HepG2 (cell line): ENCODE data around the gene CCRL2. TPM values are rescaled to one million over a fixed set of nuclear protein-coding genes. Genes with fewer than 3 reads are reported as not detected.

Experiments
- ATAC-seq: fragments of 200-7000 bp; cut with Tn5 transposase; 3 replicates; pipeline ENCODE4 v1.9.1; 2020; ENCODE audit warnings: mild to moderate bottlenecking, moderate library complexity
- BruUV-seq: library from RNA; stranded (reverse); fragments of 400-500 nt; replicated peaks from 2 replicates; lab custom pipeline; 2021; lab: Mats Ljungman, UMichigan
- CTCF ChIA-PET: fragments of 300-600 bp; formaldehyde crosslinking; extraction: SDS; loops from one replicate; lab custom pipeline; 2021; ENCODE audit warnings: low total read pairs, inconsistent platforms, low intra/inter-chr PET ratio; lab: Yijun Ruan, JAX
- POLR2A ChIA-PET: fragments of 350-600 bp; sonication (Branson Sonifier 250); formaldehyde crosslinking; loops from one replicate; lab custom pipeline; 2020; ENCODE audit warnings: antibody characterized with exemption, inconsistent platforms; lab: Yijun Ruan, JAX
- DNase-seq: peaks from one replicate; pipeline ENCODE4 v3.0.0-alpha.2; 2015; ENCODE audit warnings: low spot score
- FAIRE-seq: peaks from 3 replicates; lab custom pipeline; 2011; peaks lifted over from hg19 to GRCh38; lab: Jason Lieb, UNC
- H2AFZ ChIP-seq: one replicate; pipeline ENCODE4 v1.6.1; 2011; ENCODE audit warnings: low read length, inconsistent platforms
- H3K27ac ChIP-seq: fragments of 300-600 bp; 3 replicates; pipeline ENCODE4 v1.8.0; 2011; ENCODE audit warnings: mixed run types, mild to moderate bottlenecking, mixed read lengths, low read length, inconsistent platforms; ENCODE audit not compliant: insufficient read depth; ENCODE audit errors: extremely low read length
- H3K27me3 ChIP-seq, 2 experiments: fragments of 200-600 bp in 1 of 2; 2 replicates in 1 of 2; 3 replicates in 1 of 2; pipeline versions ENCODE4 v1.6.0 to v1.8.0; 2011; ENCODE audit warnings: low read length in 2 of 2, mild to moderate bottlenecking in 2 of 2, moderate library complexity in 2 of 2, inconsistent platforms in 1 of 2; ENCODE audit not compliant: insufficient read depth in 2 of 2, control insufficient read depth in 1 of 2
- H3K36me3 ChIP-seq, 2 experiments: fragments of 200-600 bp in 1 of 2; replicated peaks in 1 of 2; 2 replicates in 1 of 2; 3 replicates in 1 of 2; pipeline versions ENCODE4 v1.5.1 to v1.8.0; 2011; ENCODE audit warnings: low read length in 2 of 2, inconsistent platforms in 1 of 2; ENCODE audit not compliant: insufficient read depth in 2 of 2, control insufficient read depth in 1 of 2
- H3K4me1 ChIP-seq: 2 replicates; pipeline ENCODE4 v1.5.1; 2012; ENCODE audit warnings: low read length, inconsistent platforms; ENCODE audit not compliant: insufficient read depth
- H3K4me2 ChIP-seq: 2 replicates; pipeline ENCODE4 v1.6.0; 2011; ENCODE audit warnings: low read depth, low read length, inconsistent platforms
- H3K4me3 ChIP-seq, 3 experiments: fragments of 200-600 bp in 1 of 3; sonication (generic), shearing (Covaris generic) in 1 of 3; replicated peaks in 1 of 3; 2 replicates each; pipeline ENCODE4 v1.5.1; 2011 to 2016; ENCODE audit warnings: low read length in 3 of 3, inconsistent platforms in 2 of 3, low read depth in 2 of 3, mild to moderate bottlenecking in 2 of 3, control low read depth in 1 of 3, mixed read lengths in 1 of 3; ENCODE audit not compliant: insufficient read depth in 1 of 3
- H3K79me2 ChIP-seq: one replicate; pipeline ENCODE4 v1.6.1; 2011; ENCODE audit warnings: low read length, inconsistent platforms; ENCODE audit not compliant: insufficient read depth
- H3K9ac ChIP-seq: 2 replicates; pipeline ENCODE4 v1.6.0; 2011; ENCODE audit warnings: mild to moderate bottlenecking, low read depth, low read length, inconsistent platforms; ENCODE audit not compliant: insufficient read depth
- H3K9me3 ChIP-seq: 2 replicates; pipeline ENCODE4 v1.5.1; 2012; ENCODE audit warnings: mild to moderate bottlenecking, low read length
- H4K20me1 ChIP-seq: 2 replicates; pipeline ENCODE4 v1.6.0; 2011; ENCODE audit warnings: inconsistent platforms, mild to moderate bottlenecking, low read length, moderate library complexity; ENCODE audit not compliant: insufficient read depth
- IRX3 ChIP-seq: sonication (generic); formaldehyde crosslinking; IDR thresholded peaks from 2 replicates; pipeline ENCODE4 v1.8.1; 2023; ENCODE audit warnings: mild to moderate bottlenecking, low read depth, missing genetic modification reagents, borderline replicate concordance
- ZNF343 ChIP-seq: sonication (generic); formaldehyde crosslinking; IDR thresholded peaks from 2 replicates; pipeline ENCODE4 v1.4.0; 2020; ENCODE audit warnings: mild to moderate bottlenecking, missing genetic modification reagents
- ZSCAN25 ChIP-seq: sonication (generic); formaldehyde crosslinking; IDR thresholded peaks from 2 replicates; pipeline ENCODE4 v1.8.0; 2022; ENCODE audit warnings: mild to moderate bottlenecking, missing genetic modification reagents
- WGBS: methylation state at CpG from one replicate; pipeline ENCODE4 v1.1.6; 2017; ENCODE audit warnings: low lambda C conversion rate; 5-methylcytosine and 5-hydroxymethylcytosine counted together
- in situ Hi-C: cut with HindIII; loops from 2 replicates; pipeline ENCODE4 v1.10.0; 2017; ENCODE audit warnings: low pct_unique_long_range_greater_than_20kb; ENCODE audit not compliant: extremely low pct_ligation_motif_present
- intact Hi-C: fragments of 100-400 bp; cut with micrococcal nuclease; formaldehyde crosslinking; loops from one replicate; pipeline ENCODE4 v1.10.0; 2022; ENCODE audit not compliant: unreplicated experiment
- polyA plus RNA-seq, 8 experiments: library from polyadenylated mRNA; depleted of rRNA in 3 of 8; stranded (reverse) in 7 of 8; unstranded in 1 of 8; fragments of >200 nt; fragmentation: Illumina TruSeq in 4 of 8; extraction: Trizol in 4 of 8; gene quantifications; 2 replicates each; pipeline versions ENCODE4 v1.2.1 to v1.2.3, GENCODE V29; 2011 to 2016; ENCODE audit warnings: low read depth in 4 of 8, missing spikeins in 1 of 8, mixed read lengths in 1 of 8; ENCODE audit not compliant: insufficient read depth in 1 of 8
- total RNA-seq, 5 experiments: library from RNA; depleted of rRNA; stranded (reverse); fragments of >200 nt; fragmentation: Illumina TruSeq; extraction: Trizol; gene quantifications; 2 replicates each; pipeline ENCODE4 v1.2.3, GENCODE V29; 2016; ENCODE audit warnings: low read depth in 1 of 5
- TF ChIP-seq, protein P1 (sequence below): sonication (generic); formaldehyde crosslinking; IDR thresholded peaks from 2 replicates; pipeline ENCODE4 v1.8.1; 2022; ENCODE audit warnings: low read depth, mild to moderate bottlenecking, missing genetic modification reagents

Gene CCRL2
- total and polyA plus RNA-seq, 2 of the 13 experiments (the other 11 are each of a cell fraction or from before 2014, with no cell fraction given) = not detected

DNA sequence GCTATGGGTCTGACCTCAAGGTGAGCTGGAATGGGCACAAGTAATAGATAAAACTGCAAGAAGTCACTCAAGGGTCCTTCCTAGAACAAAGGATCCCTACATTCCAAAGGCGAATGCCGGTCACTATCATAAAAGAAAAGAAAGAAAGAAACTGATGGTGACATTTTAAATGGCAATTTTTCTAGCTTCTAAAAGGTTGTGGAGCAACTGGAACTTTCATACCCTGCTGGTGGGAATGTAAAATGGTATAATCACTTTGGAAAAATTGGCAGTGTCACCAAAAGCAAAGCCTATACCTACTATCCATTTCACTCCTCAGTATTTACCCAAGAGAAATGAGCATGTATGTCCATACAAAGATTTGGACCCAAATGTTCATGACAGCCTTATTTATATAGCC, 4.2 kb downstream of the CCRL2 start (continued):
- TF ChIP-seq ZNF343 (no peak), ZSCAN25 (CRISPR knock-in tag) (no peak)
- TF ChIP-seq, all 625 proteins: peak for 0

DNA sequence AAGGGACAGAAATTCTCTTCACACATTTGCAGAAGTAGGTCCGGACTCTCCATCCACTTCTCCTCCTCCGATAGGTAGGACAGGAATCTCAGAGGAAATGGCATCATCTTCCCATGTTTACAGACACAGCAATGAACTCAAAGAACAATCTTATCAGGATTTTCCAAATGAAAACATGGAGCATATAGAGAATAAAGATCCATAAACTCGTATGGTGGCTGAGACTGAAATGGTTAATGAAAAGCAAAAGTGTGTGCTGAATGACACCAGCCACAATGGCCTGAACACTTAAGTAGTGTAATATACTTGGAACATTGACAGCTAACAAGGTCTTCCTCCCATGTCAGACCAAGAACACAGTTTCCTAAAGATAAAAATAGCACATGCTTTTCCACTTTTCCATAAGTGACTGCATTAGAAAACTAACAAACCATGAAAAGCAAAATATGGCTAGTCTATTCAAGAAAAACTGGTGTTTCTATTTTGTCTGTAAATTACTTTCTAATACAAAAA, 5.8 kb downstream of the CCRL2 start:
- Histone ChIP-seq H3K36me3 (no peaks in the 10 kb centered on the region), H3K27ac (no peak overlapping the region), H4K20me1 (no peaks in the 10 kb centered on the region), H3K27me3 (peaks cover 1 to 9% of the 10 kb centered on the region in 2 experiments; a peak in 2 of 5 replicates), H2AFZ (no peak overlapping the region), H3K4me1 (no peaks in the 10 kb centered on the region), H3K9ac (no peak overlapping the region), H3K79me2 (no peaks in the 10 kb centered on the region), H3K4me3 (no peak overlapping the region), H3K9me3 (no peaks in the 10 kb centered on the region), H3K4me2 (no peak overlapping the region)
- FAIRE-seq = no peak
- no TSS peak for BruUV-seq
- DNase-seq = no peak
- in situ Hi-C loops = no loop called here
- no peak for ATAC-seq
- WGBS = 27% methylated on average over 3 of the region's 3 CpGs
- POLR2A ChIA-PET = no interaction called here
- no peak for TF ChIP-seq IRX3
- intact Hi-C loops = no loop called here
- CTCF ChIA-PET = no interaction called here

DNA sequence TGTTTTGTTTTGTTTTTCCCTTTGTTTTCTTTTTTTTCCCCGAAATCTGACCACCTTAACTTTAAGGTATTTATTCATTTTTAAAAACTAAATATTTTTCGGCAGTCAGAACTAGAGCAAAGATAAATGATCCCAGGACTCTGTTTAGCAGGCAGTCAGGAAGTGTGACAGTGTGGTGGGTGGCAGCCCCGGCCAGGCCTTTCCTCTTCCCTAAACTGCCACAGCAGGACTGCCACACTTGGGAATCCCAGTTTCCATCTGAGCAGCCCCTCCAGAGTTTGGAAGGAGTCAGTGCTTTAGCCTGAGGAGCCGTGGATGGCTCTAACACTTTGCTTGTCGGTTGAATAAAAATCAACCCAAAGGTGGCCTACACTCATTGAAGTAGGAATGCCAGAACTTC, 6.9 kb downstream of the CCRL2 start:
- Histone ChIP-seq H3K4me3 (no peak overlapping the region), H4K20me1 (no peaks in the 10 kb centered on the region), H3K4me2 (no peak overlapping the region), H3K4me1 (no peaks in the 10 kb centered on the region), H2AFZ (no peak overlapping the region), H3K36me3 (no peaks in the 10 kb centered on the region), H3K27ac (no peak overlapping the region), H3K27me3 (peaks cover 1 to 9% of the 10 kb centered on the region in 2 experiments; a peak in 2 of 5 replicates), H3K9ac (no peak overlapping the region), H3K79me2 (no peaks in the 10 kb centered on the region), H3K9me3 (no peaks in the 10 kb centered on the region)
- in situ Hi-C loops = no loop called here
- no peak for DNase-seq
- TF ChIP-seq, protein P1, sequence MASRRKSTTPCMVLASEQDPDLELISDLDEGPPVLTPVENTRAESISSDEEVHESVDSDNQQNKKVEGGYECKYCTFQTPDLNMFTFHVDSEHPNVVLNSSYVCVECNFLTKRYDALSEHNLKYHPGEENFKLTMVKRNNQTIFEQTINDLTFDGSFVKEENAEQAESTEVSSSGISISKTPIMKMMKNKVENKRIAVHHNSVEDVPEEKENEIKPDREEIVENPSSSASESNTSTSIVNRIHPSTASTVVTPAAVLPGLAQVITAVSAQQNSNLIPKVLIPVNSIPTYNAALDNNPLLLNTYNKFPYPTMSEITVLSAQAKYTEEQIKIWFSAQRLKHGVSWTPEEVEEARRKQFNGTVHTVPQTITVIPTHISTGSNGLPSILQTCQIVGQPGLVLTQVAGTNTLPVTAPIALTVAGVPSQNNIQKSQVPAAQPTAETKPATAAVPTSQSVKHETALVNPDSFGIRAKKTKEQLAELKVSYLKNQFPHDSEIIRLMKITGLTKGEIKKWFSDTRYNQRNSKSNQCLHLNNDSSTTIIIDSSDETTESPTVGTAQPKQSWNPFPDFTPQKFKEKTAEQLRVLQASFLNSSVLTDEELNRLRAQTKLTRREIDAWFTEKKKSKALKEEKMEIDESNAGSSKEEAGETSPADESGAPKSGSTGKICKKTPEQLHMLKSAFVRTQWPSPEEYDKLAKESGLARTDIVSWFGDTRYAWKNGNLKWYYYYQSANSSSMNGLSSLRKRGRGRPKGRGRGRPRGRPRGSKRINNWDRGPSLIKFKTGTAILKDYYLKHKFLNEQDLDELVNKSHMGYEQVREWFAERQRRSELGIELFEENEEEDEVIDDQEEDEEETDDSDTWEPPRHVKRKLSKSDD (CRISPR knock-in tag) = no peak
- WGBS = under 1% methylated on average over 4 of the region's 5 CpGs
- intact Hi-C loops = no loop called here
- no peak for ATAC-seq
- ChIA-PET CTCF (no interaction called here), POLR2A (no interaction called here)
- BruUV-seq = no TSS peak
- no peak for FAIRE-seq
